Adipocyte (in vitro differentiated cells): ENCODE results near the gene SMIM8.
A peak's percentile ranks its signal among the peaks of the same experiment; 100 is the strongest.

Experiments
- DNase-seq: peaks from one replicate; pipeline ENCODE4 v3.0.0-alpha.2; 2015; ENCODE audit warnings: low read depth
- H3K27me3 ChIP-seq: replicated peaks from 2 replicates; pipeline ENCODE4 v1.7.0; 2013; ENCODE audit warnings: mild to moderate bottlenecking, low read length, moderate library complexity; ENCODE audit not compliant: control insufficient read depth, insufficient read depth
- H3K36me3 ChIP-seq: 2 replicates; pipeline ENCODE4 v1.7.0; 2013; ENCODE audit warnings: low read length, mild to moderate bottlenecking, moderate library complexity; ENCODE audit not compliant: control insufficient read depth, insufficient read depth, severe bottlenecking
- H3K4me1 ChIP-seq: 2 replicates; pipeline ENCODE4 v1.7.0; 2013; ENCODE audit warnings: mild to moderate bottlenecking, low read length, moderate library complexity; ENCODE audit not compliant: control insufficient read depth, insufficient read depth
- H3K4me3 ChIP-seq: 2 replicates; pipeline ENCODE4 v1.7.0; 2013; ENCODE audit warnings: mild to moderate bottlenecking, low read length, moderate library complexity
- H3K9ac ChIP-seq: 2 replicates; pipeline ENCODE4 v1.7.0; 2013; ENCODE audit warnings: mild to moderate bottlenecking, low read length, moderate library complexity
- H3K9me3 ChIP-seq: 2 replicates; pipeline ENCODE4 v1.7.0; 2013; ENCODE audit warnings: mild to moderate bottlenecking, low read length, moderate library complexity; ENCODE audit not compliant: control insufficient read depth

Gene SMIM8

DNA sequence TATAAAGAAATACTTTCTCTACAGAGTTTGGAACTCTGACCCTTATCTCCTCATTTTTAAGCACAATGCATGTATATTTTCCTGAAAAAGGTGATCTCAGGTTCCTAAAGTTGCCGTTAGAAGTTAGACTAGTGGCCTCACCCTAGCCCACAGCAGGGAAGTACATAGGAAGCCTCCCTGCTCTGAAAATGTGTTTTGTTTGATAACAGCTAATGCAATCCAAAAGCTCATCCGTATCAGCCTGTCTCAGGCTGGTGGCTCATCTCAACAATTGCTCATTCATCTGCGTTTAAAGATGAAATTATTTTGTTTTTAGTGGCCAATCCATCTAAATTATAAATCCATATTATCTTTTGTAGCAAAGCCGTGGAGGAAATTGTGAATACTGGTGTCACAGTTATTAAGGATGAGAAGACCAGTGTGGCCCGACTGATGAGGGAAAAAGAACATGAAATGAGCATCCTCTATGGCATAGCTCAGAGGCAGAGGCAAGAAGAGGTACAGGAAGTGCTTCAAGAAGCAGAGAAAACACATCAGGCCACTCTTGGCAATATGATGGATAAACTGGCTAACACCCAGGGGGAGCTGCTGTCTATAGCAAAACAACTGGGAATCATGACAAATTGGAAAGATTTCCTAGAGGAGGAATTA is 42.3 kb downstream of the SMIM8 start:
- no peak for DNase-seq
- H3K27me3 ChIP-seq, result no peaks in the 10 kb centered on the region
- H3K36me3 ChIP-seq, result peaks cover 4% of the 10 kb centered on the region
- no peaks in the 10 kb centered on the region for H3K9me3 ChIP-seq
- H3K9ac ChIP-seq, result no peak overlapping the region
- no peaks in the 10 kb centered on the region for H3K4me1 ChIP-seq
- H3K4me3 ChIP-seq, result no peak overlapping the region

DNA sequence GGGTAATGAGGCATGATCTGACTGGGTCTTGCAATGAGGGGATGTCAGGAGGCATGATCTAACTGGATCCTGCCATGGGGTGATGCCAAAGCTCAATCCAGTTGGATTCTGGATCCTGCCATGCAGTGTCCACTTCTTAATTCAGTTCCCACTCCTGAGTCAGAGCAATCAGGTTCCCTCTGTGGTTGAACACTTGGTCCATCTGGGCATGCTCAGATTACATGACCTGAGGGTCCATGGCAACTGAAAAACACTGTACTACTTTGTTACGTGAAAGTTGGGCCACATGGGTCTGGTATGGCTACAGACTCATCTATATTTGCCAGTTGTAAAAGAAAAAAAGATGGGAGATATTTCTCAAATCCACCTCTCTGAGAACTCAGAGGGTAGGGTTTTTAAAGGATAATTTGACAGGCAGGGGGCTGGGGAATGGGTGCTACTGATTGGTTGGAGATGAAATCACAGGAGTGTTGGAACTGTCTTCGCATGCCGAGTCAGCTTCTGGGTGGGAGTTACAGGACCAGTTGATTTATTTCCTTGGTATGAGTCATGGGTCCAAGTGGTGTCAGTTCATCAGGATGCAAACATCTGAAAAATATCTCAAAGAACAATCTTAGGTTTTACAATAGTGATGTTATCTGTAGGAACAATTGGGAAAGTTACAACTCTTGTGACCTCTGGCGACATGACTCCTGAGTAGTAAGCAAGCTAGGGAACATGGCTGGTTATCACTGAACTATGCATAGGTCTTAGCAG is 43.9 kb downstream of the SMIM8 start:
- no peaks in the 10 kb centered on the region for H3K9me3 ChIP-seq
- H3K27me3 ChIP-seq, result no peaks in the 10 kb centered on the region
- no peak overlapping the region for H3K4me3 ChIP-seq
- H3K4me1 ChIP-seq, result no peaks in the 10 kb centered on the region
- DNase-seq, result no peak
- no peak overlapping the region for H3K9ac ChIP-seq
- peaks cover 4% of the 10 kb centered on the region for H3K36me3 ChIP-seq

DNA sequence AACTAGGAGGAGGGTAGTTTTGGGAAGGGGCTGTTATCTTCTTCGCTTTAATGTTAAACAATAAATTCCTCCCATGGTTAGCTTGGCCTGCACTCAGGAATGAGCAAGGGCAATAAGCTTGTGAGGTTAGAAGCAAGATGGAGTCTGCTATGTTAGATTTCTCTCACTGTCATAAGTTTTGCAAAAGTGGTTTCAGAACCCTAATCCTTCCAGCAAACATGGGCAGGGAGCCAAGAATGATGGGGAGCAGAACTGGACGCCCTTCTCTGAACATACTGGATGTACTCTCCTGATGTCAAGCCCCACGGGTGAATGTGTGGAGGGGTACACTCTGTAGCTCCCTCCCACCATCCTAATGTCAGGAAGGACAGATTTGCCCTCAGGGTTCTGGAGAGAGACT is 44.5 kb downstream of the SMIM8 start:
- no peaks in the 10 kb centered on the region for H3K27me3 ChIP-seq
- H3K9ac ChIP-seq, result no peak overlapping the region
- H3K36me3 ChIP-seq, result peaks cover 4% of the 10 kb centered on the region
- H3K9me3 ChIP-seq, result no peaks in the 10 kb centered on the region
- H3K4me3 ChIP-seq, result no peak overlapping the region
- DNase-seq, result no peak
- no peaks in the 10 kb centered on the region for H3K4me1 ChIP-seq

DNA sequence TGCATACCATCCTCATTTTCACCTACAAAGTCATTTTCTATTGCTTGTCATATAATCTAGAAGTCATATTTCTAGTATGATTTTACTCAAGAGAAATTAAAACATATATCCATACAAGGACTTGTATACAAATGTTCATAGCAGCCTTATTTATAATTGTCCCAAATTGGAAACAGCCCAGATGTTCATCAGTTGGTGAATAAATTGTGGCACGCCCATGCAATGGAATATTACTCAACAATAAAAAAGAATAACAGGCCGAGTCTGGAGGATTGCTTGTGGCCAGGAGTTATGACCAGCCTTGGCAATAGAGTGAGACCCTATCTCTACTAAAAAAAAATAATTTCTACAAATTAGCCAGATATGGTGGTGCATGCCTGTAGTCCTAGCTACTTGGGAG is 51.0 kb downstream of the SMIM8 start:
- Histone ChIP-seq H3K9ac (no peak overlapping the region), H3K27me3 (no peaks in the 10 kb centered on the region), H3K4me1 (no peaks in the 10 kb centered on the region), H3K4me3 (no peak overlapping the region), H3K36me3 (no peaks in the 10 kb centered on the region), H3K9me3 (no peaks in the 10 kb centered on the region)
- no peak for DNase-seq

DNA sequence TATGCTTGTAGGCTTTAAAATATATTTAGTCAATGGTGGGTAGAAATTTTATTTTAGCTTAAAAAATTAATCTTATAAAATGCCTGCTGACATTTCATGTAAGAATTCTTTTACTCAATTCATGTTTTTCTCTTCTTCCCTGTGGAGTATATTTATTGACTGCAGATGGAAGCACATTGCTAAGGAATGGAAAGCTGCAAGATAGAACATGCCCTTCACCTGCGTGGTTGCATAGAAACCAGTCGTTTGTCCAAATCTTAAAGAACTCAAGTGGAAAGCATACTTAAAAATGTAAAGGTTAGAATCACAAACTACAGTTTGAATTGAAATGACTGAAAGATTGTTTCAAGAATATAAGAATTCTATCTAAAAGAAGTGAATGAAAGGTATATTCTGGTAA is 52.9 kb downstream of the SMIM8 start:
- Histone ChIP-seq H3K4me1 (peaks cover 5% of the 10 kb centered on the region), H3K27me3 (no peaks in the 10 kb centered on the region), H3K9ac (no peak overlapping the region), H3K9me3 (no peaks in the 10 kb centered on the region), H3K36me3 (no peaks in the 10 kb centered on the region), H3K4me3 (no peak overlapping the region)
- DNase-seq, result no peak

DNA sequence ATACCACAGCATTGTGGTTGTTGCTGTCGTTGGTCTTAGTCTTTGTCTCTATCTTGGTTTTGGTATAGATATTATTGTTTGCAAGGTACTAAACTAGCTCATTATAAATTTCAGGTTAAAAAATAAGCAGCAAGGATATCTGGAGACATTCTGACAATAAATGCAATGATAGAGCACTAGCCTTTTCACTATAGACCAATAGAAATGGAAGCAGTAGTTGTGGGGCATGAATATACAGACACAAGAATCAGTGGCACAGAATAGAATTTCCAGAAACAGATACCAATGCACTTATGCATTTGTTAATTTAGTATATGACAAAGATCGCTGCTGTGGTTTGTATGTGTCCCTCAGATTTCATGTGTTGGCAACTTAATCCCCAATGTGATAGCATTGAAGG is 54.3 kb downstream of the SMIM8 start:
- no peaks in the 10 kb centered on the region for H3K36me3 ChIP-seq
- no peak overlapping the region for H3K9ac ChIP-seq
- H3K9me3 ChIP-seq, result no peaks in the 10 kb centered on the region
- DNase-seq, result no peak
- peaks cover 5% of the 10 kb centered on the region for H3K4me1 ChIP-seq
- H3K4me3 ChIP-seq, result no peak overlapping the region
- no peaks in the 10 kb centered on the region for H3K27me3 ChIP-seq

DNA sequence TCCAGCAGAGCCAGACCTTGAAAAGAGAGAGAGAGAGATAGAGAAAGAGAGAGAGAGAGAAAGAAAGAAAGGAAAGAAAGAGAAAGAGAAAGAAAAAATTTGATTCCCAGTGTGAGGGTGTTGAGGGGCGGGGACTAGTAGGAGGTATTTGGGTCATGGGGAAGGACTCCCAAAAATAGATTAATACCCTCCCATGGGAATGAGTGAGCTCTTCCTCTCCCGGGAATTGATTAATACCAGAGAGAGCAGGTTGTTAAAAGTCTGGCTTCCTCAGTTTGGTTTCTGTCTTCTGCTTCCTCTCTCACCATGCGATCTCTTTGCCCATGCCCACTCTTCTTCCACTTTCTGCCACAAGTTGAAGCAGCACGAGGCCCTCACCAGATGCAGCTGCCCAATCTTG is 56.6 kb downstream of the SMIM8 start:
- no peaks in the 10 kb centered on the region for H3K27me3 ChIP-seq
- no peaks in the 10 kb centered on the region for H3K36me3 ChIP-seq
- DNase-seq, result no peak
- H3K4me3 ChIP-seq, result no peak overlapping the region
- peaks cover 5% of the 10 kb centered on the region for H3K4me1 ChIP-seq
- no peaks in the 10 kb centered on the region for H3K9me3 ChIP-seq
- no peak overlapping the region for H3K9ac ChIP-seq

DNA sequence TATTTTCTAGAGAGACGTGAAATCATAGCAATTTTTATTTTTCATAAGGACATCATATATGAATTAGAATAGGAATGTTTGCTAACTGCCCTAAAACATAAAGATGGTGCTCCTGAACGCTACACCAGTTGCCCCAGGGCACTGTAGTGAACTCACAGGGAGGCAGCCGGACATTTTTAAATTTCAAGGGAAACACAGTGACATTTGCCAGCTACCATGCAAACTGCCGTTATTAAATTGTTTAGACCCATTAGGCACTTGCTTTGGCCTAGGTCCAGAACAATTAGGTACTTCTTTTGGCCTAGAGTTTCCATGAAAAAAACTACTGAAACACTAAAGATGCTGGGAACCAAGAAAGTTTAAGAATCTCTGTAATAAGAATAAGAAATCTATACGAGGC is 60.5 kb downstream of the SMIM8 start:
- no peaks in the 10 kb centered on the region for H3K36me3 ChIP-seq
- H3K9me3 ChIP-seq, result no peaks in the 10 kb centered on the region

DNA sequence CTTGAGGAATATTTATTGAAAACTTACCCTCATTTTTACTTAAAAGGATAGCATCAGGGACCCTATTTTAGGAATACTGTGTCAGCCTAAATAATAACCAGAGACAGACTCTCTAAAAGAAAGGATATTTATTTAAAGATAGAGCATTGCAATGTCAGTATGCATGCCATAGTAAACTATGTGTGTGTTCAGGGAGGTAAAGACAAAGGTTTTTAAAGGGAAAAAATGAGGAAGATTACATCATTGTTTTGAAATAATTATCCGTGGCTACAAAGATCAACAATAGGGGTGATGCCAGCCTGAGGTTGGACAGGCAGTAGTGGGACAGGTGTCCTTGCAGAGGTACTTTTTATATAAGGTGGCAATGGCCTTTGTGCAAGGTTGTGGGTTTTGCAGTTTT is 61.6 kb downstream of the SMIM8 start:
- Histone ChIP-seq H3K9me3 (no peaks in the 10 kb centered on the region), H3K4me1 (no peaks in the 10 kb centered on the region), H3K9ac (no peak overlapping the region), H3K4me3 (no peak overlapping the region), H3K36me3 (no peaks in the 10 kb centered on the region), H3K27me3 (no peaks in the 10 kb centered on the region)
- DNase-seq, result no peak

More for the DNA sequence above, 60.5 kb downstream of the SMIM8 start:
- H3K4me3 ChIP-seq, result no peak overlapping the region
- H3K9ac ChIP-seq, result no peak overlapping the region
- H3K4me1 ChIP-seq, result peaks cover 5% of the 10 kb centered on the region
- no peak for DNase-seq
- H3K27me3 ChIP-seq, result no peaks in the 10 kb centered on the region

DNA sequence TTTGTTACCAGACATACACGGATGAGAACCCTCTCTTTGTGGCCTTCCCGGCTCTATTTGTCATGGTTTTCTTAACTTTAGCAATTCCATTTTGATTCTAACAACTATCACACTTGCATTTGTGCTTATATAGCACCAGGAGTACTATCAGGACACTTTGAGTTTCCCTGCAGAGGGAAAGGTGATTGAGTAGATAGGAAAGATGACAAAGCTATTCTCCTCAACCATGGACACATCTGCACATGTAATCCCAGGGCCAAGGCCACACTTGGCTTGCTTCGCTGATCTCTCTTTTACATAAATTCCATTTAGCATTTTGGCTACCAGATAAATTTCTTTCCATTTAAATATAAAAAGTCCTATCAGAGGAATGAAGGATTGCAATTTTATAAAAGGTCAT is 62.1 kb downstream of the SMIM8 start:
- no peak for DNase-seq
- Histone ChIP-seq H3K4me1 (no peaks in the 10 kb centered on the region), H3K9ac (no peak overlapping the region), H3K36me3 (no peaks in the 10 kb centered on the region), H3K9me3 (no peaks in the 10 kb centered on the region), H3K27me3 (no peaks in the 10 kb centered on the region), H3K4me3 (no peak overlapping the region)

DNA sequence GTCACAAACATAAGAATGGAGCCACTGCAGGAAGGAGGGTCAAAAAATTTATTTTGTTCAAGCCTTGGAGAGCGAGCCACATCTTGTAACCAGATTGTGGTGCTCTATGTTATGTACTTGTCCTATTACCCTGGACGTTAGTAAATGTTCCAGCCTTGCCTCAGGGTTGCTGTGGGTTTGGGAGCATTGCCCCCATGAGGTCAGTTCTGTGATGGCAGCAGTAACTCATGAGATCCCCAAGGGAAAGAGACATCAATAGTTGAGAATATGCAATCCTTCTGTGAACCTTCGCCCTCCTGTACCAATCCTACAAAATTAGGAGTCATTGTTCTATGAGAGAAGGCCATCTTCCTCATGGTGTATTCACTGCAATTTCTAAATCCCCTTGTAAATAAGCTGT is 68.9 kb downstream of the SMIM8 start:
- DNase-seq, result peak; percentile 39
- Histone ChIP-seq H3K4me1 (no peaks in the 10 kb centered on the region), H3K4me3 (no peak overlapping the region), H3K9me3 (no peaks in the 10 kb centered on the region), H3K36me3 (no peaks in the 10 kb centered on the region), H3K27me3 (no peaks in the 10 kb centered on the region), H3K9ac (no peak overlapping the region)
